GM23338 (cell line): Measurements from ENCODE around the gene MSRB1. TPM values are rescaled to one million over a fixed set of nuclear protein-coding genes. Genes with fewer than 3 reads are reported as not detected.

Experiments used
- ATAC-seq: fragments of 200-7000 bp; cut with Tn5 transposase; 3 replicates; pipeline ENCODE4 v1.9.1; 2020
- DNase-seq: peaks from one replicate; pipeline ENCODE4 v3.0.0-alpha.2; 2015; ENCODE audit warnings: low spot score
- H2AFZ ChIP-seq: fragments of 200-600 bp; sonication (generic); 2 replicates; pipeline ENCODE4 v1.8.0; 2016; ENCODE audit warnings: antibody characterized with exemption, mild to moderate bottlenecking, moderate library complexity
- H3F3A ChIP-seq: fragments of 200-600 bp; sonication (generic); replicated peaks from 2 replicates; pipeline ENCODE4 v1.8.0; 2017; ENCODE audit warnings: antibody characterized with exemption, mixed run types, low read depth
- H3K27ac ChIP-seq: fragments of 200-600 bp; sonication (generic); 2 replicates; pipeline ENCODE4 v1.6.1; 2016; ENCODE audit warnings: low read depth
- H3K27me3 ChIP-seq: fragments of 200-600 bp; sonication (generic); 2 replicates; pipeline ENCODE4 v1.8.0; 2016; ENCODE audit warnings: mild to moderate bottlenecking, mixed run types, moderate library complexity; ENCODE audit not compliant: insufficient read depth
- H3K36me3 ChIP-seq: fragments of 200-600 bp; sonication (generic); 2 replicates; pipeline ENCODE4 v1.8.0; 2016; ENCODE audit warnings: mild to moderate bottlenecking; ENCODE audit not compliant: insufficient read depth
- H3K4me1 ChIP-seq: fragments of 200-600 bp; sonication (generic); 2 replicates; pipeline ENCODE4 v1.8.0; 2016; ENCODE audit warnings: mild to moderate bottlenecking, moderate library complexity; ENCODE audit not compliant: insufficient read depth
- H3K4me2 ChIP-seq: fragments of 200-600 bp; sonication (generic); 2 replicates; pipeline ENCODE4 v1.7.1; 2017; ENCODE audit warnings: mixed run types
- H3K4me3 ChIP-seq: fragments of 200-600 bp; sonication (generic); 2 replicates; pipeline ENCODE4 v1.6.1; 2016; ENCODE audit warnings: mixed run types
- H3K79me2 ChIP-seq: fragments of 200-600 bp; sonication (generic); replicated peaks from 2 replicates; pipeline ENCODE4 v1.8.0; 2017; ENCODE audit warnings: mild to moderate bottlenecking; ENCODE audit not compliant: insufficient read depth
- H3K9me2 ChIP-seq: fragments of 200-600 bp; sonication (generic); 2 replicates; pipeline ENCODE4 v1.8.0; 2017; ENCODE audit not compliant: insufficient read depth
- H4K20me1 ChIP-seq: fragments of 200-600 bp; sonication (generic); replicated peaks from 2 replicates; pipeline ENCODE4 v1.8.0; 2017; ENCODE audit warnings: mild to moderate bottlenecking; ENCODE audit not compliant: insufficient read depth
- H3K27ac Mint-ChIP-seq: 2 replicates; pipeline ENCODE4 v1.8.0; 2020; ENCODE audit warnings: inconsistent platforms, mild to moderate bottlenecking, moderate library complexity, mixed read lengths
- H3K27me3 Mint-ChIP-seq: 3 replicates; pipeline ENCODE4 v1.8.0; 2022; ENCODE audit warnings: low read depth, mild to moderate bottlenecking, moderate library complexity, mixed read lengths, inconsistent platforms; ENCODE audit not compliant: insufficient read depth, poor library complexity
- H3K36me3 Mint-ChIP-seq: 3 replicates; pipeline ENCODE4 v1.8.0; 2021; ENCODE audit warnings: low read depth, mild to moderate bottlenecking, inconsistent platforms, moderate library complexity, mixed read lengths
- H3K4me1 Mint-ChIP-seq: 3 replicates; pipeline ENCODE4 v1.8.0; 2020; ENCODE audit warnings: mild to moderate bottlenecking, inconsistent platforms, mixed read lengths
- H3K4me3 Mint-ChIP-seq: 3 replicates; pipeline ENCODE4 v1.8.0; 2021; ENCODE audit warnings: moderate library complexity, mild to moderate bottlenecking, inconsistent platforms, mixed read lengths
- H3K9me3 Mint-ChIP-seq: 3 replicates; pipeline ENCODE4 v1.8.0; 2020; ENCODE audit warnings: moderate library complexity, mild to moderate bottlenecking, inconsistent platforms, mixed read lengths
- CREB1 ChIP-seq: fragments of 250-450 bp; sonication (Bioruptor Pico); IDR thresholded peaks from 2 replicates; pipeline ENCODE4 v1.5.0; 2020; ENCODE audit warnings: low read depth, mild to moderate bottlenecking, moderate library complexity
- EZH2 ChIP-seq: fragments of 200-600 bp; sonication (generic); IDR thresholded peaks from one replicate; pipeline ENCODE4 v1.8.0; 2017; ENCODE audit warnings: antibody characterized with exemption, mild to moderate bottlenecking, low read depth; ENCODE audit not compliant: unreplicated experiment
- EZH2phosphoT487 ChIP-seq: fragments of 200-600 bp; sonication (generic); IDR thresholded peaks from one replicate; pipeline ENCODE4 v1.8.1; 2018; ENCODE audit warnings: antibody characterized with exemption; ENCODE audit not compliant: unreplicated experiment
- polyA plus RNA-seq: library from polyadenylated mRNA; unstranded; fragments of >200 nt; fragmentation: Nextera tagmentation; extraction: Ambion mirVana; gene quantifications from 2 replicates; pipeline ENCODE4 v1.2.1, GENCODE V29; 2016
- total RNA-seq: library from RNA; depleted of rRNA; stranded (reverse); fragments of >200 nt; shearing (Covaris generic); gene quantifications from 2 replicates; pipeline ENCODE4 v1.2.3, GENCODE V29; 2014
- TF ChIP-seq, protein P1 (sequence below): fragments of 250-450 bp; sonication (Bioruptor Pico); IDR thresholded peaks from 2 replicates; pipeline ENCODE4 v1.5.0; 2020; ENCODE audit warnings: mild to moderate bottlenecking, moderate library complexity

MSRB1 gene
- total and polyA plus RNA-seq, 2 experiments from 2014 or later, result 30.4 to 31.3 TPM

GRCh38 chr16:1990101-1990350, 47.0 kb upstream of the MSRB1 start (continued):
- TF ChIP-seq, protein P1, sequence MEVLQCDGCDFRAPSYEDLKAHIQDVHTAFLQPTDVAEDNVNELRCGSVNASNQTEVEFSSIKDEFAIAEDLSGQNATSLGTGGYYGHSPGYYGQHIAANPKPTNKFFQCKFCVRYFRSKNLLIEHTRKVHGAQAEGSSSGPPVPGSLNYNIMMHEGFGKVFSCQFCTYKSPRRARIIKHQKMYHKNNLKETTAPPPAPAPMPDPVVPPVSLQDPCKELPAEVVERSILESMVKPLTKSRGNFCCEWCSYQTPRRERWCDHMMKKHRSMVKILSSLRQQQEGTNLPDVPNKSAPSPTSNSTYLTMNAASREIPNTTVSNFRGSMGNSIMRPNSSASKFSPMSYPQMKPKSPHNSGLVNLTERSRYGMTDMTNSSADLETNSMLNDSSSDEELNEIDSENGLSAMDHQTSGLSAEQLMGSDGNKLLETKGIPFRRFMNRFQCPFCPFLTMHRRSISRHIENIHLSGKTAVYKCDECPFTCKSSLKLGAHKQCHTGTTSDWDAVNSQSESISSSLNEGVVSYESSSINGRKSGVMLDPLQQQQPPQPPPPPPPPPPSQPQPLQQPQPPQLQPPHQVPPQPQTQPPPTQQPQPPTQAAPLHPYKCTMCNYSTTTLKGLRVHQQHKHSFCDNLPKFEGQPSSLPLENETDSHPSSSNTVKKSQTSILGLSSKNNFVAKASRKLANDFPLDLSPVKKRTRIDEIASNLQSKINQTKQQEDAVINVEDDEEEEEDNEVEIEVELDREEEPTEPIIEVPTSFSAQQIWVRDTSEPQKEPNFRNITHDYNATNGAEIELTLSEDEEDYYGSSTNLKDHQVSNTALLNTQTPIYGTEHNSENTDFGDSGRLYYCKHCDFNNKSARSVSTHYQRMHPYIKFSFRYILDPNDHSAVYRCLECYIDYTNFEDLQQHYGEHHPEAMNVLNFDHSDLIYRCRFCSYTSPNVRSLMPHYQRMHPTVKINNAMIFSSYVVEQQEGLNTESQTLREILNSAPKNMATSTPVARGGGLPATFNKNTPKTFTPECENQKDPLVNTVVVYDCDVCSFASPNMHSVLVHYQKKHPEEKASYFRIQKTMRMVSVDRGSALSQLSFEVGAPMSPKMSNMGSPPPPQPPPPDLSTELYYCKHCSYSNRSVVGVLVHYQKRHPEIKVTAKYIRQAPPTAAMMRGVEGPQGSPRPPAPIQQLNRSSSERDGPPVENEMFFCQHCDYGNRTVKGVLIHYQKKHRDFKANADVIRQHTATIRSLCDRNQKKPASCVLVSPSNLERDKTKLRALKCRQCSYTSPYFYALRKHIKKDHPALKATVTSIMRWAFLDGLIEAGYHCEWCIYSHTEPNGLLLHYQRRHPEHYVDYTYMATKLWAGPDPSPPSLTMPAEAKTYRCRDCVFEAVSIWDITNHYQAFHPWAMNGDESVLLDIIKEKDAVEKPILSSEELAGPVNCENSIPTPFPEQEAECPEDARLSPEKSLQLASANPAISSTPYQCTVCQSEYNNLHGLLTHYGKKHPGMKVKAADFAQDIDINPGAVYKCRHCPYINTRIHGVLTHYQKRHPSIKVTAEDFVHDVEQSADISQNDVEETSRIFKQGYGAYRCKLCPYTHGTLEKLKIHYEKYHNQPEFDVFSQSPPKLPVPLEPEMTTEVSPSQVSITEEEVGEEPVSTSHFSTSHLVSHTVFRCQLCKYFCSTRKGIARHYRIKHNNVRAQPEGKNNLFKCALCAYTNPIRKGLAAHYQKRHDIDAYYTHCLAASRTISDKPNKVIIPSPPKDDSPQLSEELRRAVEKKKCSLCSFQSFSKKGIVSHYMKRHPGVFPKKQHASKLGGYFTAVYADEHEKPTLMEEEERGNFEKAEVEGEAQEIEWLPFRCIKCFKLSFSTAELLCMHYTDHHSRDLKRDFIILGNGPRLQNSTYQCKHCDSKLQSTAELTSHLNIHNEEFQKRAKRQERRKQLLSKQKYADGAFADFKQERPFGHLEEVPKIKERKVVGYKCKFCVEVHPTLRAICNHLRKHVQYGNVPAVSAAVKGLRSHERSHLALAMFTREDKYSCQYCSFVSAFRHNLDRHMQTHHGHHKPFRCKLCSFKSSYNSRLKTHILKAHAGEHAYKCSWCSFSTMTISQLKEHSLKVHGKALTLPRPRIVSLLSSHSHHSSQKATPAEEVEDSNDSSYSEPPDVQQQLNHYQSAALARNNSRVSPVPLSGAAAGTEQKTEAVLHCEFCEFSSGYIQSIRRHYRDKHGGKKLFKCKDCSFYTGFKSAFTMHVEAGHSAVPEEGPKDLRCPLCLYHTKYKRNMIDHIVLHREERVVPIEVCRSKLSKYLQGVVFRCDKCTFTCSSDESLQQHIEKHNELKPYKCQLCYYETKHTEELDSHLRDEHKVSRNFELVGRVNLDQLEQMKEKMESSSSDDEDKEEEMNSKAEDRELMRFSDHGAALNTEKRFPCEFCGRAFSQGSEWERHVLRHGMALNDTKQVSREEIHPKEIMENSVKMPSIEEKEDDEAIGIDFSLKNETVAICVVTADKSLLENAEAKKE, result no peak

GRCh38 chr16:1989209-1990100, 46.5 kb upstream of the MSRB1 start, which contains the start of gene SYNGR3:
TSS of gene SYNGR3 (plus strand) at chr16:1989970. CDS start at chr16:1990103, 133 bp downstream.
- Histone ChIP-seq H3F3A (peaks cover 26% of the 10 kb centered on the region), H3K36me3 (no peaks in the 10 kb centered on the region), H3K79me2 (peaks cover 9% of the 10 kb centered on the region), H3K27ac (no peak within 1 kb of the TSS), H3K4me1 (peaks cover 12% of the 10 kb centered on the region; the same call in 1 of the 2 replicates), H3K4me2 (peak within 1 kb of the TSS; percentile 97), H3K9me2 (no peaks in the 10 kb centered on the region), H3K27me3 (peaks cover 33% of the 10 kb centered on the region), H4K20me1 (no peaks in the 10 kb centered on the region; the same call in 1 of the 2 replicates), H3K4me3 (peak within 1 kb of the TSS; percentile 86), H2AFZ (peak within 1 kb of the TSS; percentile 93)
- H3K9me3 Mint-ChIP-seq, result no peaks in the 10 kb centered on the region
- H3K27me3 Mint-ChIP-seq, result peaks cover 46% of the 10 kb centered on the region
- ATAC-seq (no peak; the same call in 2 of the 3 replicates), DNase-seq (peak; percentile 62)
- no peak within 1 kb of the TSS for H3K27ac Mint-ChIP-seq
- peaks cover 19% of the 10 kb centered on the region for H3K4me1 Mint-ChIP-seq
- H3K36me3 Mint-ChIP-seq, result peaks cover 20% of the 10 kb centered on the region
- peak within 1 kb of the TSS; percentile 74 for H3K4me3 Mint-ChIP-seq
- TF ChIP-seq, protein P1, result no peak
- TF ChIP-seq CREB1 (CRISPR knock-in tag), result no peak
- no peak for TF ChIP-seq EZH2
- no peak for TF ChIP-seq EZH2phosphoT487
